ENCODE results near the gene KCNQ1. TPM values are rescaled to one million over a fixed set of nuclear protein-coding genes. Genes with fewer than 3 reads are reported as not detected.
A peak's percentile ranks its signal among the peaks of the same experiment; 100 is the strongest.

The KCNQ1 gene
- total and polyA plus RNA-seq, 8 donors = 14.0 to 61.1 (median 46.7) TPM

- DNase-seq (peak in 1 of 6 donors; percentile 6), FAIRE-seq (no peak), ATAC-seq (no peak)
- Histone ChIP-seq H3K36me3 (no peaks in the 10 kb centered on the region), H3K27ac (no peak overlapping the region), H3K4me1 (no peaks in the 10 kb centered on the region), H3K9me3 (no peaks in the 10 kb centered on the region), H3K4me3 (no peak overlapping the region), H3K27me3 (no peaks in the 10 kb centered on the region)
- TF ChIP-seq CTCF (IDR thresholded peaks at IDR 0.05) = no peak
- WGBS, 2 donors = 95 to 97% methylated on average over 5 of the region's 5 CpGs
- intact Hi-C loops (cut with DNase I) = no loop called here
Observed at GRCh38 chr11:2453436-2453835, 8.6 kb downstream of the KCNQ1 start.

- peak in 1 of 6 donors; percentile 52 for DNase-seq
- intact Hi-C loops (cut with DNase I) = no loop called here
- TF ChIP-seq CTCF (IDR thresholded peaks at IDR 0.05) = no peak
- ATAC-seq = no peak
- no peaks in the 10 kb centered on the region for H3K9me3 ChIP-seq
- peaks cover 32 to 37% (median 34%) of the 10 kb centered on the region in 3 donors for H3K4me1 ChIP-seq
- no peak overlapping the region for H3K4me3 ChIP-seq
- no peak for FAIRE-seq
- H3K27ac ChIP-seq = no peak overlapping the region
- no peaks in the 10 kb centered on the region for H3K27me3 ChIP-seq
- no peaks in the 10 kb centered on the region for H3K36me3 ChIP-seq
- 94 to 95% methylated on average over 13 of the region's 13 CpGs for WGBS, 2 donors
Observed at GRCh38 chr11:2458321-2458720, 13.5 kb downstream of the KCNQ1 start.

GRCh38 chr11:2459016-2459725 lies 14.4 kb downstream of the KCNQ1 start:
- no peaks in the 10 kb centered on the region for H3K27me3 ChIP-seq
- WGBS, 2 donors = 76 to 78% methylated on average over 20 of the region's 20 CpGs
- peak overlapping the region; percentile 54 to 93 (median 74) for H3K27ac ChIP-seq
- DNase-seq (peak in 2 of 6 donors; percentile 59 to 72), ATAC-seq (no peak), FAIRE-seq (no peak)
- TF ChIP-seq CTCF (IDR thresholded peaks at IDR 0.05) = no peak
- H3K9me3 ChIP-seq = no peaks in the 10 kb centered on the region
- H3K4me3 ChIP-seq = no peak overlapping the region
- intact Hi-C loops (cut with DNase I) = no loop called here
- peaks cover 39 to 44% (median 40%) of the 10 kb centered on the region in 3 donors for H3K4me1 ChIP-seq
- H3K36me3 ChIP-seq = no peaks in the 10 kb centered on the region

GRCh38 chr11:2459796-2460531 lies 15.2 kb downstream of the KCNQ1 start:
- DNase-seq (peak in 3 of 6 donors; percentile 46 to 77 (median 55)), ATAC-seq (peak in 2 of 4 donors; percentile 0 to 15), FAIRE-seq (no peak)
- no peaks in the 10 kb centered on the region for H3K27me3 ChIP-seq
- H3K9me3 ChIP-seq = no peaks in the 10 kb centered on the region
- 65 to 68% methylated on average over 13 of the region's 13 CpGs for WGBS, 2 donors
- H3K4me1 ChIP-seq = peaks cover 44 to 52% (median 47%) of the 10 kb centered on the region in 3 donors
- no peak for TF ChIP-seq CTCF (IDR thresholded peaks at IDR 0.05)
- H3K36me3 ChIP-seq = no peaks in the 10 kb centered on the region
- H3K27ac ChIP-seq = peak overlapping the region; percentile 54 to 93 (median 74)
- intact Hi-C loops (cut with DNase I) = no loop called here
- no peak overlapping the region for H3K4me3 ChIP-seq
